ENCODE measurements around the gene GIGYF2.

- TF ChIP-seq CTCF (conservative IDR thresholded peaks at IDR 0.05 in 1 of 2, IDR thresholded peaks at IDR 0.05 in 1 of 2; ENCODE audit: extremely low read depth in 1 of 2, insufficient read depth in 1 of 2, low read depth in 1 of 2, low read length in 2 of 2) (no peak), EZH2 (IDR thresholded peaks at IDR 0.05; ENCODE audit: borderline replicate concordance, low read length) (no peak)
Measured at GRCh38 chr2:232871835-232872736, 175.0 kb downstream of the GIGYF2 start.
